Midbrain (tissue), 1 donor: ENCODE measurements around the gene TTC6.

ENCODE experiments used
- DNase-seq: peaks from one replicate; lab custom pipeline; 2025; lab: John Stamatoyannopoulos, UW

TTC6 gene

DNA sequence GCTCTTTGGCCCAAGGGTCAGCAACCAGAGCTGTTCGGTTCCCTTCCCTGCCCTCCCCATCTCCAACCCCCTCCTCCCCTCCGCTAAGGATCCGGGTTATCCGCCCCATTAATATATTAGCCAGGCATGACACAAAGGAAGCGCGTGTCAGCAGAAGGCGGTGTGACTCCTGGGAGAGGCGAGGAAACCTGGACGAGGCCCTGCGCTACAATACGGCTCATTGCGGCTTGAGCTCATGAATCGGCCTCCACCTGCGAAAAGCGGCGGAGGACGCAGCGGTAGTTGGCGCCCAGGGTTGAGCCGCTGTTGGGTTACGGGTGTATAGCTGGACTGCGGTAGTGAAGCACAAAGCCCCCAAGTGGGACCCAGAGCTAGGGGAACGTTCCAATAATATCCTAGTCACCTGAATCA lies 10.3 kb upstream of the TTC6 start:
- no peak for DNase-seq

DNA sequence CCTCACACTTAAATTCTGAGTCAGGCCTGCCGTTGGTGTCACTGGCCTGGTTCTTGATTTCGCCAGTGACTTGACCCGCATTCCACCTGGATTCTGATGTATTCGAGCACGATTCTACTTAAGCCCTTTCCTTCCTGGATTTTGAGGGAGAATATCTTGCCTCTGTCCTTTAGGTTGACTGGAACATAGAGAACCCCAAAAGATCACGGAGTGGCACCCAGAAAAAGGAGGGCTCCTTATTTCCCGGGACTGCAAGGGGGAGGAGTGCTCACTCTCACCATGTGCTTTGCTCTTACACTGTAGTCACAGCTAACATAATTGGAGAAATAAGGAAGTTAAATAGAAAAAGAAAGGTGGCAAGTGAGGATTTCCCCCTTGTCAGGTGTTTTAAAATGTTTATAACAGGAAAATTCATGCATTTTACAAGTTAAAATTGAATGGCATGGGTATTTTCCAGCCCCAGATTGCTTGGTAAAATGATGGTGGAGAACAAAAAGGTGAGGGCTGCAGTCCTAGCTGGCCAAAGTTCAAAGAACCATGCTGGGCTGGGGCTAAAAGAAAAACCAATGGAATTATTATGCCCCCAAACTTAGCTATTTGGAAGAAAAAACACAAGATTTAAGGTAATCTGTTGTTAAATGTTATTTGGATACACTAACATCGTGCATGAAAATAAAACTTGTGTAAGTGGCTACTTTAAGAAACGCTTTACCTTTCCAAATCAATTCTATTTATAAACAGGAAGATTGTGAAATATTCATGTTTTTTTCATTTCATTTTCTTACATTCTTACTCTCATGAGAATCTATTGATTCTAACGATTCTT lies 9.2 kb upstream of the TTC6 start:
- no peak for DNase-seq

DNA sequence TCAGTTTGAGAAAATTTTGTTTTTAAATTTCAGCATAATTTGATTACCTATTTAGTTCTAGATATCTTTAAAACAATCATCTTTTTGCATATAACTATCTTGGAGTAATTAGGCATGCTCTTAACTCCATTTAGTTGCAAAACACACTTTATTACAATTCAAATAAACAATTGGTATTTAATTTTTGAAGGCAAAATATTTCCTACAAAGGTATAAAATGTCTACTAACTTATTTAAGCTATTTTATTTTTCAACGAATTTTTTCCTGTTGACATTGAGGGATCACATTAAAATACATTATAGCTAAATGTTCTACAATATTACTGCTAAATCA lies 8.7 kb upstream of the TTC6 start:
- no peak for DNase-seq

- DNase-seq, result no peak
Measured at GRCh38 chr14:37587131-37587803, 8.2 kb upstream of the TTC6 start.

DNA sequence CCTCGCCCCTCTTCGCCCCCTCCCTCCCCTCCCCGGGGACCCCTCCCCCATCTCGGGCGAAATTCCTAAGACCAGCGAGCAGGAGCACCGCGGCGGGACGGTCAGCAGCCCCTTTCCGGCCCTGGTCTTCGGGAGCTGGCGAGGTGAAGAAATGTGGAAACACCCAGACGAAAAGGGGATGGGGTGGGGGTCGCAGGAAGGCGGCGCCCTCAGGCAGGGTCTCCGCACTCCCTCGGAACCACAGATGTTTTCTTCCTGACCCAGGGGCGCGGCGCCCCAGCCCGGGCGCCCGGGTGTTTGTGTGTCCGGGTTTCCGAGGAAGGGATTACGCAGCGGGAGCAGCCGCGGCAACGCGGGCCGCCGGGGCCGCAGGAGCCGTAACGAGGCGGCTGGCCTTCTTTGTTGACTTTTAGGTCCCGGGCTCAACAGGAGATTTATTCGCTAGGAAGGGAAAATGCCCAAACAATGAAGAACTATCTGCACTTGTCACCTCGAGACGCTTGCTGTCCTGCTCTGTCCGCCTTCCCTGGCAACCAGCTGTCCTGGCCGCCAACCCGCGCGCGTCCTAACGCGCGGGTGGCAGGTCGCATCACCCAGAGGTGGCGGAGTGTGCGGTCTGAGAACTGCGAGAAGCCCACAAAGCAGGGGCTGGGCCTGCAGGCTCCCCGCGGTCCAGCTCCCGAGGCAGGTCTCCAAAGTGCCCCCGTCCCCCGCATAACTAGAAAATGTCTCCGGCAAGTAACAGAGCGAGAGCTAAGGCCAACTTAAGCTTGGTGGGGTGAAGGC lies 7.4 kb upstream of the TTC6 start:
- no peak for DNase-seq

DNA sequence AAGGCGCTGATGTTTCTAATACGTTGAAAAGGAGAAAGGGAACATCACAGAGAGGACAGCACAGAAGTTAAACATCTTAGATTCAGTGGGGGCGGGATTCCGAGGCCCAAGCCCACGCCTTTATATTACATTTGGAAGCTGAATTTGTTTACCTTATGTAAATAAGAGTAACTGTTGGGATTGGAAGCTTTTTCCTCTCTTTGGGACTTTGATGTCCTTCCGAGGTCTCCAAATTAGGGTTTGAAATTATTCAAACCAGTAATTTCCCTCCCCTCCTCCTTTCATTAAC lies 6.8 kb upstream of the TTC6 start:
- no peak for DNase-seq

GRCh38 chr14:37588956-37589714 lies 6.3 kb upstream of the TTC6 start:
- no peak for DNase-seq

DNA sequence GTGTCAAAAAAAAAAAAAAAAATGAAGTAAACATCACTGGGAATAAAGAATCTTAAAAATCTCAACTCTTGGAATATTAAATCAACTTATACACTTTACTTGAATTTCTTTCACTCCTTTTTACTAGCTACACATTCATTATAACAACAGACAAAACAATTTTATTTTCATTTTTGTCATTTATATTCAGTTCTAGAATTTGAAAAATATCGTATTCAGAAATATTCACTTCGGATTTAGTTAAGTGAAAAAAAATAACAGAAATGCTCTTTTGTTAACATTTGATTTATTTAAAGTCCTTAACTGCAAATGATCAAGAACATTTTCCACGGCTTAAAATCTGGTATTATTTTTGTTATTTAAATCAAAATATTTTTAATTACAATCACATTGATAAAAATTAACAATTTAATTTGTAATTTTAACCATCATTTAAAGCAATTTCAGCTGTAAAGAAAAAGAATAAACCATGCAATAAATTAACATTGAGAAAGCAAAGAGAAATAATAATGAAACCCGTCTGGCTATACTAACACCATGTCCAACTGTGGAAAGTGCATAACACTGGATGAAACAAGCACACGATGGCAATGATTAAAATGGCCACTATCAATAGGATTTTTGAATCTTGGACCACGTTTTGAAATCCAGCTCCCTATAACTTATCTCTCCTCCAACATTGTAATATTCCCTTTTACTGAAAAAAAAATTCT lies 5.6 kb upstream of the TTC6 start:
- DNase-seq, result no peak

GRCh38 chr14:37590428-37591139 lies 4.8 kb upstream of the TTC6 start:
- no peak for DNase-seq

GRCh38 chr14:37591311-37591940 lies 4.0 kb upstream of the TTC6 start:
- DNase-seq, result no peak

- DNase-seq, result no peak
Measured at GRCh38 chr14:37591941-37592481, 3.4 kb upstream of the TTC6 start.

- no peak for DNase-seq
Measured at GRCh38 chr14:37592482-37593408, 2.7 kb upstream of the TTC6 start.

- DNase-seq, result no peak
Measured at GRCh38 chr14:37593511-37594237, 1.8 kb upstream of the TTC6 start.

GRCh38 chr14:37594238-37594970 lies 1.0 kb upstream of the TTC6 start:
- peak; percentile 30 for DNase-seq

DNA sequence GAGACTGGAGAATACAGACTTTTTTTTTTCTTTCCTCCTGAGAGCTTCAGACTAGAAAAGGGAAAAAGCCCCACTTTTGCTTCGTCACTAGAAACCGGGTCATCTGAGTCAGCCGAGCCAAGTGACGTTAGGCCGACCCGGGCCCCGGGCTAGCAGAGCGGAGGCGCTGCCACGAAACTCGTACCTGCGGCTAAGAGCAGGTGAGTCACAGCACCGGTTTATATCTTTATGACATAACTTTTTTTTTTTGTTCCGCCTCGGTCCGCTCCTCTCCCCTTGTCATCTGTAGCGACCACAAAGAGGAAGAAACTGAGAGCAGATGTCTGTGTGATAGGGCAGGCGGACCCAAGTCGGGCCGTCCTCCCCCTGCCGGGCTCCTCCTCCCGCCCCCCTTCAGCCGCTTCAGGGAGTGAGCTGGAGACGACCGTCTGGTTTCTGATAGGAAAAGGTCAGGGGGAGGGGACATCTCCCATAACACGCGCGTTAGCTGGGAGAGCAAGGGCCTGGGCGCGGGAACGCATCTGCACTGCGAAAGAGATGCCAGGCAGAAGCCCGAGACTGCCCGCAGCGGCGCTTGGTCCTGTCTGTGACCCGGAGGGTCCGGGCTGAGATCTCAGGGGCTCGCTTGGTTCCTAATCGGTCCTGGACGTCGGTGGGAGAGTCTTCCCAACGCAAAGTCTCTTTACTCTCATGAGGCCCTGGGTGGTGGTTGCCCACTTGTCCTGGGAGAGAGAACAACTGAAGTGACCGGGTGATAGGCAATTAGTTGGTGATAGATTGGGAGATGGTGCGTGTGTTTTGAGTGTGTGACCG lies 586 bp downstream of the TTC6 start:
- no peak for DNase-seq

DNA sequence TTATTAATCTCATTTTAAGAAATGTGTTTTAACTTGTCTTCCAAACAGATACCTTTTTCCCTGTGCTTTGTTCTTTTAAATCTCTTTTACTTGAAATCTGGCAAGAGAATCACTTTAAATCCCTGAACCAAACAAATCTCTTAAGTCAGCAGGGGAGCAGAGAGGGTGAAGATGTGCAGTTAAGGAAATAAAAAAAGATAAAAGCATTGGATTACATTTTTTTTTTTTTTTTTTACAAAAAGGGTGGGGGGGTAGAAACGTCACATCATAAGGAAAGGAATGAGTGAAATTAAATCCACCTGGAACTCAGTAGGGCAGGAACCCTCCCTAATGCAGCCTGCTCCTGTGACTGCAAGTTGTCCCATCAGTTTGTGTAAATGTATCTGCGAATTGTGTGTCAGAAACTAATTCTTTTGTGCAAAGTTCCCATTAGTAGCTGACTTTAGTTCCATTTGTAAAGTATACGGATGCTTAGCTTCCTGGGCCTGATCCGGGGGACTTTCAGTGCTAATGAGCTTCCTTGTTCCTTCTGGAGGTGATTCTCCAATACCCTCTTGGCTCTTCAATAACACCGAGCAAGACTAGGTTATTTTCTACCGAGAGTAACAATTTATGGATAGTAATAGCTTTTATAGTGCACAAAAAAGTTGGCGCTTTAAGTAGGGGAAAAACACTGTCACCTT lies 1.5 kb downstream of the TTC6 start:
- no peak for DNase-seq
